Measurements from ENCODE around the gene TTC14.

DNA sequence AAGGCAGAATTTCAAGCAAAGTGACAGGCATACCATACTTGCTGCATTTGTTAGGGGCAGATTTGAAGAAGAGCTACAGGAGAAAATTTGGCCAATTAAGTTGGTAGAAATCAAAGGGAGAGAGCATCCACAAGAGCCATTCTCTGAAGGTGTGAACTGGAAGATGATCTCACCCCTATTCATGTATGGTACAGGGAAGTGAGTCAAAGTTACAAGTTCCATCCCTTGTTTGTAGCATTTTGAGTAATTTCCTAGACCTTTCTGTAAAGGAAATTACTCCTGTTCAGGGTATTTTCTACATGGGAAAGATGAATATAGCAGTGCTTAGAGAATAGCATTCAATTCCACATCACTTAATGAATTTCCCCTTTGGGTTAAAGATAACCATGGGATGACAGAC lies 28.4 kb downstream of the TTC14 start:
- TF ChIP-seq JUND (IDR thresholded peaks at IDR 0.05; ENCODE audit: low read depth, low read length) (no peak), GABPA (IDR thresholded peaks at IDR 0.05; ENCODE audit: low read depth) (no peak), TAF1 (IDR thresholded peaks at IDR 0.05; ENCODE audit: borderline replicate concordance, low read depth, low read length) (no peak), POLR2A (IDR thresholded peaks at IDR 0.05; ENCODE audit: low read depth, low read length) (no peak), MEF2A (IDR thresholded peaks at IDR 0.05; ENCODE audit: insufficient read depth, low read depth, low read length) (no peak), HDGF (IDR thresholded peaks at IDR 0.05) (no peak), CREM (IDR thresholded peaks at IDR 0.05; ENCODE audit: low read depth) (no peak), NBN (IDR thresholded peaks at IDR 0.05) (no peak), MYC (IDR thresholded peaks at IDR 0.05; ENCODE audit: insufficient read depth, insufficient read length, insufficient replicate concordance, low read length, severe bottlenecking) (no peak)
- TF ChIP-seq, protein P1, sequence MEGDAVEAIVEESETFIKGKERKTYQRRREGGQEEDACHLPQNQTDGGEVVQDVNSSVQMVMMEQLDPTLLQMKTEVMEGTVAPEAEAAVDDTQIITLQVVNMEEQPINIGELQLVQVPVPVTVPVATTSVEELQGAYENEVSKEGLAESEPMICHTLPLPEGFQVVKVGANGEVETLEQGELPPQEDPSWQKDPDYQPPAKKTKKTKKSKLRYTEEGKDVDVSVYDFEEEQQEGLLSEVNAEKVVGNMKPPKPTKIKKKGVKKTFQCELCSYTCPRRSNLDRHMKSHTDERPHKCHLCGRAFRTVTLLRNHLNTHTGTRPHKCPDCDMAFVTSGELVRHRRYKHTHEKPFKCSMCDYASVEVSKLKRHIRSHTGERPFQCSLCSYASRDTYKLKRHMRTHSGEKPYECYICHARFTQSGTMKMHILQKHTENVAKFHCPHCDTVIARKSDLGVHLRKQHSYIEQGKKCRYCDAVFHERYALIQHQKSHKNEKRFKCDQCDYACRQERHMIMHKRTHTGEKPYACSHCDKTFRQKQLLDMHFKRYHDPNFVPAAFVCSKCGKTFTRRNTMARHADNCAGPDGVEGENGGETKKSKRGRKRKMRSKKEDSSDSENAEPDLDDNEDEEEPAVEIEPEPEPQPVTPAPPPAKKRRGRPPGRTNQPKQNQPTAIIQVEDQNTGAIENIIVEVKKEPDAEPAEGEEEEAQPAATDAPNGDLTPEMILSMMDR (IDR thresholded peaks at IDR 0.05 in 2 of 3, conservative IDR thresholded peaks at IDR 0.05 in 1 of 3; ENCODE audit: control insufficient read depth in 2 of 3, extremely low read depth in 1 of 3, insufficient read depth in 1 of 3, low read depth in 3 of 3, low read length in 3 of 3), result no peak
